ENCODE data around the gene DPY19L2.
"Not testable (repeated sequence)": the region's sequence is repeated elsewhere in the genome, so short reads cannot be mapped to it uniquely, and the experiment has no call there.

- not testable (repeated sequence) for TF ChIP-seq CTCF (IDR thresholded peaks at IDR 0.05); GABPB1 (CRISPR knock-in tag; IDR thresholded peaks at IDR 0.05); ATF2 (CRISPR knock-in tag; IDR thresholded peaks at IDR 0.05; ENCODE audit: borderline replicate concordance, low read depth); CREB1 (CRISPR knock-in tag; IDR thresholded peaks at IDR 0.05); ZNF416 (CRISPR knock-in tag; IDR thresholded peaks at IDR 0.05)
These were observed 18.8 kb downstream of the DPY19L2 start for GRCh38 chr12:63649517-63649916.

Measured in WTC11 (cell line).